HepG2 (cell line): ENCODE measurements around the gene ZNF79. TPM values are rescaled to one million over a fixed set of nuclear protein-coding genes. Genes with fewer than 3 reads are reported as not detected.
A peak's percentile ranks its signal among the peaks of the same experiment; 100 is the strongest.

Source experiments
- ATF7-NPFF ChIP-seq: sonication (generic); formaldehyde crosslinking; IDR thresholded peaks from 2 replicates; pipeline ENCODE4 v1.8.1; 2023; ENCODE audit warnings: mild to moderate bottlenecking, low read depth, missing genetic modification reagents, moderate library complexity
- HNRNPUL1 ChIP-seq: fragments of 200-400 bp; formaldehyde crosslinking; IDR thresholded peaks from 2 replicates; pipeline ENCODE4 v1.6.1; 2017; ENCODE audit warnings: low read depth, mild to moderate bottlenecking, low read length, moderate library complexity
- KAT7 ChIP-seq: IDR thresholded peaks from 2 replicates; pipeline ENCODE4 v1.6.1; 2018; ENCODE audit warnings: borderline replicate concordance, missing compliant biosample characterization
- KDM6A ChIP-seq: IDR thresholded peaks from 2 replicates; pipeline ENCODE4 v1.6.1; 2016; ENCODE audit warnings: low read depth
- KLF11 ChIP-seq: IDR thresholded peaks from 2 replicates; pipeline ENCODE4 v1.6.1; 2016; ENCODE audit warnings: missing compliant biosample characterization
- MIER2 ChIP-seq: IDR thresholded peaks from 2 replicates; pipeline ENCODE4 v1.6.1; 2016; ENCODE audit warnings: missing biosample characterization, missing genetic modification reagents
- NCOA5 ChIP-seq: sonication (generic); formaldehyde crosslinking; IDR thresholded peaks from 2 replicates; pipeline ENCODE4 v1.4.0; 2020; ENCODE audit warnings: missing genetic modification reagents
- NR2F2 ChIP-seq: IDR thresholded peaks from 2 replicates; pipeline ENCODE4 v1.6.1; 2012; ENCODE audit warnings: low read depth, inconsistent platforms, borderline replicate concordance
- PHB2 ChIP-seq: fragments of 450-650 bp; IDR thresholded peaks from 2 replicates; pipeline ENCODE4 v1.6.1; 2018; ENCODE audit not compliant: partially characterized antibody
- PHF21A ChIP-seq: sonication (generic); formaldehyde crosslinking; IDR thresholded peaks from 2 replicates; pipeline ENCODE4 v1.5.0; 2020; ENCODE audit warnings: mild to moderate bottlenecking, missing genetic modification reagents
- POGZ ChIP-seq: sonication (generic); formaldehyde crosslinking; IDR thresholded peaks from 2 replicates; pipeline ENCODE4 v1.4.0; 2020; ENCODE audit warnings: mild to moderate bottlenecking, missing genetic modification reagents
- ZBTB42 ChIP-seq: sonication (generic); formaldehyde crosslinking; IDR thresholded peaks from 2 replicates; pipeline ENCODE4 v1.5.0; 2020; ENCODE audit warnings: mild to moderate bottlenecking, missing genetic modification reagents
- ZMAT3 ChIP-seq: sonication (generic); formaldehyde crosslinking; conservative IDR thresholded peaks from 2 replicates; pipeline ENCODE4 v1.7.0; 2021; ENCODE audit warnings: missing genetic modification reagents
- ZNF225 ChIP-seq: sonication (generic); formaldehyde crosslinking; IDR thresholded peaks from 2 replicates; pipeline ENCODE4 v1.4.0; 2020; ENCODE audit warnings: mild to moderate bottlenecking, missing genetic modification reagents
- ZNF24 ChIP-seq: fragments of 450-650 bp; IDR thresholded peaks from 2 replicates; pipeline ENCODE4 v1.6.1; 2017; ENCODE audit warnings: antibody characterized with exemption, mild to moderate bottlenecking
- ZNF33B ChIP-seq: sonication (generic); formaldehyde crosslinking; IDR thresholded peaks from 2 replicates; pipeline ENCODE4 v1.5.1; 2020; ENCODE audit warnings: mild to moderate bottlenecking, missing genetic modification reagents
- ZNF556 ChIP-seq: sonication (generic); formaldehyde crosslinking; IDR thresholded peaks from 2 replicates; pipeline ENCODE4 v1.4.0; 2020; ENCODE audit warnings: mild to moderate bottlenecking, missing genetic modification reagents, borderline replicate concordance
- ZNF572 ChIP-seq: sonication (generic); formaldehyde crosslinking; IDR thresholded peaks from 2 replicates; pipeline ENCODE4 v1.5.1; 2020; ENCODE audit warnings: mild to moderate bottlenecking, missing genetic modification reagents
- ZNF577 ChIP-seq: sonication (generic); formaldehyde crosslinking; IDR thresholded peaks from 2 replicates; pipeline ENCODE4 v1.4.0; 2020; ENCODE audit warnings: mild to moderate bottlenecking, low read depth, missing genetic modification reagents, borderline replicate concordance
- ZNF619 ChIP-seq: sonication (generic); formaldehyde crosslinking; IDR thresholded peaks from 2 replicates; pipeline ENCODE4 v1.4.0; 2020; ENCODE audit warnings: mild to moderate bottlenecking, missing genetic modification reagents
- ZNF7 ChIP-seq: IDR thresholded peaks from 2 replicates; pipeline ENCODE4 v1.6.1; 2016; ENCODE audit warnings: missing biosample characterization, missing genetic modification reagents
- ZNF737 ChIP-seq: sonication (generic); formaldehyde crosslinking; IDR thresholded peaks from 2 replicates; pipeline ENCODE4 v1.5.0; 2020; ENCODE audit warnings: missing genetic modification reagents, mild to moderate bottlenecking, borderline replicate concordance
- polyA plus RNA-seq, 8 experiments: library from polyadenylated mRNA; depleted of rRNA in 3 of 8; stranded (reverse) in 7 of 8; unstranded in 1 of 8; fragments of >200 nt; fragmentation: Illumina TruSeq in 4 of 8; extraction: Trizol in 4 of 8; gene quantifications; 2 replicates each; pipeline versions ENCODE4 v1.2.1 to v1.2.3, GENCODE V29; 2011 to 2016; ENCODE audit warnings: low read depth in 4 of 8, missing spikeins in 1 of 8, mixed read lengths in 1 of 8; ENCODE audit not compliant: insufficient read depth in 1 of 8
- total RNA-seq, 5 experiments: library from RNA; depleted of rRNA; stranded (reverse); fragments of >200 nt; fragmentation: Illumina TruSeq; extraction: Trizol; gene quantifications; 2 replicates each; pipeline ENCODE4 v1.2.3, GENCODE V29; 2016; ENCODE audit warnings: low read depth in 1 of 5
- TF ChIP-seq, protein P1 (sequence below): IDR thresholded peaks from 2 replicates; pipeline ENCODE4 v1.6.1; 2016; ENCODE audit warnings: missing compliant biosample characterization, missing genetic modification reagents, borderline replicate concordance
- TF ChIP-seq, protein P2 (sequence below): sonication (generic); formaldehyde crosslinking; IDR thresholded peaks from 2 replicates; pipeline ENCODE4 v1.8.1; 2023; ENCODE audit warnings: mild to moderate bottlenecking, inconsistent platforms, moderate library complexity, missing genetic modification reagents, borderline replicate concordance
- TF ChIP-seq, protein P3 (sequence below): sonication (generic); formaldehyde crosslinking; IDR thresholded peaks from 2 replicates; pipeline ENCODE4 v1.9.0; 2021; ENCODE audit warnings: missing genetic modification reagents, borderline replicate concordance
- TF ChIP-seq, protein P4 (sequence below): sonication (generic); formaldehyde crosslinking; IDR thresholded peaks from 2 replicates; pipeline ENCODE4 v1.5.0; 2020; ENCODE audit warnings: missing genetic modification reagents
- TF ChIP-seq, protein P5 (sequence below): IDR thresholded peaks from 2 replicates; pipeline ENCODE4 v1.6.1; 2016; ENCODE audit warnings: missing compliant biosample characterization, missing genetic modification reagents, borderline replicate concordance

Gene ZNF79
- total and polyA plus RNA-seq, 2 of the 13 experiments (the other 11 are each of a cell fraction or from before 2014, with no cell fraction given), result 3.7 to 8.1 TPM

DNA sequence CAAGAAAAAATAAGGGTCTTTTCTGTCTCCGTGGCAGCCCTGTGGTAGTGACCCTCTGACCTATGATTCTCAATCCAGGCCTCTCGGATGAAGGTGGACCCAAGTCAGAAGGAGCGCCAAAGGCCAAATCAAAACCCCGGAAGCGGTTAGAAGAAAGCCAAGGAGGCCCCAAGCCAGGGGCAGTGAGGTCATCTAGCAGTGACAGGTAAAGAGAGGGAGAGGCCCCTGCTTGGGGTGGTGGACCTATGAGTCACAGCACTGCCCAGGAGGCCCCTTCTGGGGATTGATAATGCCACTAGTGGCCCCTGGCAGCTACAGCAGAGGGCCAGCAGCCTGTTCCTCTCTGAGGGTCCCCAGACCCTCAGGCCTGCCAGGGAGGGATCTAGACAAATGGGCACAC lies 33.6 kb upstream of the ZNF79 start (continued):
- TF ChIP-seq ZNF225 (CRISPR knock-in tag) (no peak), ZBTB42 (CRISPR knock-in tag) (no peak), ZNF24 (no peak), ATF7-NPFF (CRISPR knock-in tag) (no peak), PHB2 (no peak), ZNF577 (no peak), ZNF556 (CRISPR knock-in tag) (no peak), PHF21A (peak; percentile 90), POGZ (peak; percentile 81), ZMAT3 (CRISPR knock-in tag) (no peak), KAT7 (CRISPR knock-in tag) (no peak), MIER2 (no peak), HNRNPUL1 (no peak), ZNF7 (CRISPR knock-in tag) (no peak), ZNF737 (CRISPR knock-in tag) (no peak), ZNF33B (CRISPR knock-in tag) (no peak), ZNF619 (no peak), ZNF572 (CRISPR knock-in tag) (no peak), KLF11 (CRISPR knock-in tag) (no peak), KDM6A (CRISPR knock-in tag) (peak; percentile 95), NR2F2 (peak; percentile 95), NCOA5 (no peak)
- TF ChIP-seq, protein P1, sequence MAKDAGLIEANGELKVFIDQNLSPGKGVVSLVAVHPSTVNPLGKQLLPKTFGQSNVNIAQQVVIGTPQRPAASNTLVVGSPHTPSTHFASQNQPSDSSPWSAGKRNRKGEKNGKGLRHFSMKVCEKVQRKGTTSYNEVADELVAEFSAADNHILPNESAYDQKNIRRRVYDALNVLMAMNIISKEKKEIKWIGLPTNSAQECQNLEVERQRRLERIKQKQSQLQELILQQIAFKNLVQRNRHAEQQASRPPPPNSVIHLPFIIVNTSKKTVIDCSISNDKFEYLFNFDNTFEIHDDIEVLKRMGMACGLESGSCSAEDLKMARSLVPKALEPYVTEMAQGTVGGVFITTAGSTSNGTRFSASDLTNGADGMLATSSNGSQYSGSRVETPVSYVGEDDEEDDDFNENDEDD (CRISPR knock-in tag), result peak; percentile 47; the same call in 1 of the 2 replicates
- TF ChIP-seq, protein P2, sequence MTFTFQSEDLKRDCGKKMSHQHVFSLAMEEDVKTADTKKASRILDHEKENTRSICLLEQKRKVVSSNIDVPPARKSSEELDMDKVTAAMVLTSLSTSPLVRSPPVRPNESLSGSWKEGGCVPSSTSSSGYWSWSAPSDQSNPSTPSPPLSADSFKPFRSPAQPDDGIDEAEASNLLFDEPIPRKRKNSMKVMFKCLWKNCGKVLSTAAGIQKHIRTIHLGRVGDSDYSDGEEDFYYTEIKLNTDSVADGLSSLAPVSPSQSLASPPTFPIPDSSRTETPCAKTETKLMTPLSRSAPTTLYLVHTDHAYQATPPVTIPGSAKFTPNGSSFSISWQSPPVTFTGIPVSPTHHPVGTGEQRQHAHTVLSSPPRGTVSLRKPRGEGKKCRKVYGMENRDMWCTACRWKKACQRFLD, result no peak
- TF ChIP-seq, protein P3, sequence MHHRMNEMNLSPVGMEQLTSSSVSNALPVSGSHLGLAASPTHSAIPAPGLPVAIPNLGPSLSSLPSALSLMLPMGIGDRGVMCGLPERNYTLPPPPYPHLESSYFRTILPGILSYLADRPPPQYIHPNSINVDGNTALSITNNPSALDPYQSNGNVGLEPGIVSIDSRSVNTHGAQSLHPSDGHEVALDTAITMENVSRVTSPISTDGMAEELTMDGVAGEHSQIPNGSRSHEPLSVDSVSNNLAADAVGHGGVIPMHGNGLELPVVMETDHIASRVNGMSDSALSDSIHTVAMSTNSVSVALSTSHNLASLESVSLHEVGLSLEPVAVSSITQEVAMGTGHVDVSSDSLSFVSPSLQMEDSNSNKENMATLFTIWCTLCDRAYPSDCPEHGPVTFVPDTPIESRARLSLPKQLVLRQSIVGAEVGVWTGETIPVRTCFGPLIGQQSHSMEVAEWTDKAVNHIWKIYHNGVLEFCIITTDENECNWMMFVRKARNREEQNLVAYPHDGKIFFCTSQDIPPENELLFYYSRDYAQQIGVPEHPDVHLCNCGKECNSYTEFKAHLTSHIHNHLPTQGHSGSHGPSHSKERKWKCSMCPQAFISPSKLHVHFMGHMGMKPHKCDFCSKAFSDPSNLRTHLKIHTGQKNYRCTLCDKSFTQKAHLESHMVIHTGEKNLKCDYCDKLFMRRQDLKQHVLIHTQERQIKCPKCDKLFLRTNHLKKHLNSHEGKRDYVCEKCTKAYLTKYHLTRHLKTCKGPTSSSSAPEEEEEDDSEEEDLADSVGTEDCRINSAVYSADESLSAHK (CRISPR knock-in tag), result no peak
- TF ChIP-seq, protein P4, sequence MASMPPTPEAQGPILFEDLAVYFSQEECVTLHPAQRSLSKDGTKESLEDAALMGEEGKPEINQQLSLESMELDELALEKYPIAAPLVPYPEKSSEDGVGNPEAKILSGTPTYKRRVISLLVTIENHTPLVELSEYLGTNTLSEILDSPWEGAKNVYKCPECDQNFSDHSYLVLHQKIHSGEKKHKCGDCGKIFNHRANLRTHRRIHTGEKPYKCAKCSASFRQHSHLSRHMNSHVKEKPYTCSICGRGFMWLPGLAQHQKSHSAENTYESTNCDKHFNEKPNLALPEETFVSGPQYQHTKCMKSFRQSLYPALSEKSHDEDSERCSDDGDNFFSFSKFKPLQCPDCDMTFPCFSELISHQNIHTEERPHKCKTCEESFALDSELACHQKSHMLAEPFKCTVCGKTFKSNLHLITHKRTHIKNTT, result no peak
- TF ChIP-seq, protein P5, sequence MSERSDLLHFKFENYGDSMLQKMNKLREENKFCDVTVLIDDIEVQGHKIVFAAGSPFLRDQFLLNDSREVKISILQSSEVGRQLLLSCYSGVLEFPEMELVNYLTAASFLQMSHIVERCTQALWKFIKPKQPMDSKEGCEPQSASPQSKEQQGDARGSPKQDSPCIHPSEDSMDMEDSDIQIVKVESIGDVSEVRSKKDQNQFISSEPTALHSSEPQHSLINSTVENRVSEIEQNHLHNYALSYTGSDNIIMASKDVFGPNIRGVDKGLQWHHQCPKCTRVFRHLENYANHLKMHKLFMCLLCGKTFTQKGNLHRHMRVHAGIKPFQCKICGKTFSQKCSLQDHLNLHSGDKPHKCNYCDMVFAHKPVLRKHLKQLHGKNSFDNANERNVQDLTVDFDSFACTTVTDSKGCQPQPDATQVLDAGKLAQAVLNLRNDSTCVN (CRISPR knock-in tag), result no peak
